Mesothelial cell of epicardium (in vitro differentiated cells): ENCODE measurements around the gene RABGGTB. TPM values are rescaled to one million over a fixed set of nuclear protein-coding genes. Genes with fewer than 3 reads are reported as not detected.
"Not testable (repeated sequence)": the region's sequence is repeated elsewhere in the genome, so short reads cannot be mapped to it uniquely, and the experiment has no call there.

ENCODE experiments used
- DNase-seq, 2 experiments: peaks; one replicate each; pipeline ENCODE4 v3.0.0; 2021; ENCODE audit warnings: low spot score in 2 of 2; ENCODE audit not compliant: unreplicated experiment in 2 of 2
- H3K27ac Mint-ChIP-seq: 2 replicates; pipeline ENCODE4 v1.8.0; 2021; ENCODE audit warnings: mixed read lengths
- H3K27me3 Mint-ChIP-seq: 2 replicates; pipeline ENCODE4 v1.8.0; 2021; ENCODE audit warnings: low read depth, mixed read lengths
- H3K36me3 Mint-ChIP-seq: 2 replicates; pipeline ENCODE4 v1.8.0; 2021; ENCODE audit warnings: mixed read lengths
- H3K4me1 Mint-ChIP-seq: 2 replicates; pipeline ENCODE4 v1.8.0; 2021; ENCODE audit warnings: mixed read lengths
- H3K4me3 Mint-ChIP-seq: 2 replicates; pipeline ENCODE4 v1.8.0; 2021; ENCODE audit warnings: mild to moderate bottlenecking, moderate library complexity, mixed read lengths
- H3K9me3 Mint-ChIP-seq: 2 replicates; pipeline ENCODE4 v1.8.0; 2021; ENCODE audit warnings: mixed read lengths
- total RNA-seq: library from RNA; stranded (reverse); gene quantifications from 3 replicates; pipeline ENCODE4 v1.2.1, GENCODE V29; 2021
- TF ChIP-seq, protein P1 (sequence below): fragments of 200-600 bp; sonication (generic); IDR thresholded peaks from one replicate; pipeline ENCODE4 v1.5.0; 2021; ENCODE audit warnings: antibody characterized with exemption; ENCODE audit not compliant: unreplicated experiment

The RABGGTB gene
- 80.6 to 88.9 TPM (median 85.9 TPM) in 3 replicates for total RNA-seq

DNA sequence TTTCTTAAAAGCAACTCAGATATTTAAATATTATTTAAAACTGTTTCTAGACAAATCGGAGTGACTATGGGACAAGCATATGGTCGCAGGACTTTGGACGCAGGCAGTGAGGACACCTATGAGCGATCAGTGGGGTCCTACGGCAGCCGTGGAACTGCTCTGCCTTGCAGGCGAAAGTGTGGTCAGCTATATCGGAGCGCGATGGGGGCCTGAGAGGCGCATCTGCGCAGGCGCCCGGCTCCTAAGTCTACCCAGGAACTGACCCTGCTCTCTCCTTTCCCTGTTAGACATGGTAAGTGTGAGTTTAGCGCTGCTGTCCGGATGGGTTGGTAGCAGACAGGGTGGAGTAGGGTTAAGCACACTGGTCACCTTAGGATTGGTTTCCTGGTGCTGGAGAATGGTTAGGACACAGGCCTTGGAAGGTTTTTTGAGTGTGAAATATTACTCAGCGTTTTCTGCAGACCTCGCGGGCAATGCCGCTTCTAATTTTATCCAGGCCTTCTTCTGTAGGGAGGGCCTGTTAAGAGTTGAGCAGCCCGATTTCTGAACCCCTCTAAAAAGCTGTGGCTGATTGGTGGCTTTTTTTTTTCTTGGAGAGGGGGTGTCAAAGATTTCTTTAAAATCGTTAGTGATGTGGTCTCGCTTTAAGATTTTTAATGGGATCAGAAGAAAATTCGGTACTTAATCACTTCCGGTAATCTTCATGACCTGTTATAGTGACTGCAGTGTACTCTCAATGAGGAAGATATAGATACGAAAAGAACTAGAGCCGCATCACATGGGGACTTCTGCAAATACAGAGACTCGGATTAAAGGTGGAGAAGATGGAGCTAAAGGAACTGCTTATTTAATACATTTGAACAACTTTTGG is at the start of gene RABGGTB:
Gene RABGGTB (plus strand): TSS at position 274 of the 871 bp plus-strand sequence. CDS start 16 bp downstream, at position 290.
- H3K4me1 Mint-ChIP-seq = peaks cover 47% of the 10 kb centered on the region
- DNase-seq = peak; percentile 81 to 93
- H3K4me3 Mint-ChIP-seq = peak within 1 kb of the TSS; percentile 97
- H3K36me3 Mint-ChIP-seq = peaks cover 4% of the 10 kb centered on the region
- H3K27ac Mint-ChIP-seq = peak within 1 kb of the TSS; percentile 98
- peaks cover 3% of the 10 kb centered on the region for H3K27me3 Mint-ChIP-seq
- peaks cover 7% of the 10 kb centered on the region for H3K9me3 Mint-ChIP-seq
- TF ChIP-seq, protein P1, sequence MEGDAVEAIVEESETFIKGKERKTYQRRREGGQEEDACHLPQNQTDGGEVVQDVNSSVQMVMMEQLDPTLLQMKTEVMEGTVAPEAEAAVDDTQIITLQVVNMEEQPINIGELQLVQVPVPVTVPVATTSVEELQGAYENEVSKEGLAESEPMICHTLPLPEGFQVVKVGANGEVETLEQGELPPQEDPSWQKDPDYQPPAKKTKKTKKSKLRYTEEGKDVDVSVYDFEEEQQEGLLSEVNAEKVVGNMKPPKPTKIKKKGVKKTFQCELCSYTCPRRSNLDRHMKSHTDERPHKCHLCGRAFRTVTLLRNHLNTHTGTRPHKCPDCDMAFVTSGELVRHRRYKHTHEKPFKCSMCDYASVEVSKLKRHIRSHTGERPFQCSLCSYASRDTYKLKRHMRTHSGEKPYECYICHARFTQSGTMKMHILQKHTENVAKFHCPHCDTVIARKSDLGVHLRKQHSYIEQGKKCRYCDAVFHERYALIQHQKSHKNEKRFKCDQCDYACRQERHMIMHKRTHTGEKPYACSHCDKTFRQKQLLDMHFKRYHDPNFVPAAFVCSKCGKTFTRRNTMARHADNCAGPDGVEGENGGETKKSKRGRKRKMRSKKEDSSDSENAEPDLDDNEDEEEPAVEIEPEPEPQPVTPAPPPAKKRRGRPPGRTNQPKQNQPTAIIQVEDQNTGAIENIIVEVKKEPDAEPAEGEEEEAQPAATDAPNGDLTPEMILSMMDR = no peak

DNA sequence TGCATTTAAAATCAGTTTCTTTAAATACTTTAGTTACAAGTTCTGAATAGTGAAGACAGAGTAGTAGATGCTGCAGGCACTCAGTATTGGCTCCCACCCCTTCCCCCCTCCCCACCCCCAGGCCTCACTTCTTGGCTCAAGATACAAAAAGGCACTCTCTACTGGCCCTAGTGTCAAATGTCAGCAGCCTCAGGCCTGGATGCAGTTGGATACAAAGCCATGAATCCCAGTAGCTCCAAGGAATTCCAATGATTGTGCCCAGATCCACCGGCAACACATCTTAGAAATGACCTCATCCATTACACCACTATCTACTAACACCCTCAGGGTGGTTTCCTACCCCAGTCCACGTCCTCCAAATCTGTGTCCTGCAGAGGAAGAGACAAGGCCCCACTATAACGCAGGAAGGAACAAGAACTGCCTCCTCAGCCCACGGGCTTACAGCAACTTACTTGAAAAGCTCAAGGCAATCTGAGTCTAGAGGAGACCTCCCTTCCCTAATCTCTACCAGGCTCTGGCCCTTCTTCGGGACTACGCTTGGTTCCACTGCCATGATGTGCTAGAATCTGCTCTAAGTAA is 43.9 kb upstream of the RABGGTB start:
- H3K36me3 Mint-ChIP-seq = peaks cover 10% of the 10 kb centered on the region
- no peaks in the 10 kb centered on the region for H3K27me3 Mint-ChIP-seq
- no peaks in the 10 kb centered on the region for H3K4me1 Mint-ChIP-seq
- H3K4me3 Mint-ChIP-seq = no peak overlapping the region
- TF ChIP-seq, protein P1 = no peak
- DNase-seq = no peak
- H3K27ac Mint-ChIP-seq = no peak overlapping the region
- H3K9me3 Mint-ChIP-seq = no peaks in the 10 kb centered on the region

DNA sequence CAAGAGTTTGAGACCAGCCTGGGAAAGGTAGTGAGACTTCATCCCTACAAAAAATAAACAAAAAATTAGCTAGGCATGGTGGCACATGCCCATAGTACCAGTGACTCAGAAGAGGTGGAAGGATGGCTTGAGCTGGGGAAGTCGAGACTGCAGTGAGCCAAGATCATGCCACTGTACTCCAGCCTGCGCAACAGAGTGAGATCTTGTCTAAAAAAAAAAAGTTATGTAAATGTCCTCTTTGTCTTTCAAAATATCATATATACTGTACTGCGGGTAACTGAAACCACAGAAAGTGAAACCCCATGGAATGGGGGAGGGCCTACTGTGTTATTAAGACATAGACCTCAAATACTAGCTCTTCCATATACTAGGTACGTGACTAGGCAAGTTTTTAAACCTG is 40.8 kb upstream of the RABGGTB start:
- TF ChIP-seq, protein P1 = no peak
- Mint-ChIP-seq H3K9me3 (no peaks in the 10 kb centered on the region), H3K27ac (no peak overlapping the region), H3K4me3 (no peak overlapping the region), H3K36me3 (peaks cover 14% of the 10 kb centered on the region), H3K27me3 (no peaks in the 10 kb centered on the region), H3K4me1 (no peaks in the 10 kb centered on the region)
- no peak for DNase-seq

DNA sequence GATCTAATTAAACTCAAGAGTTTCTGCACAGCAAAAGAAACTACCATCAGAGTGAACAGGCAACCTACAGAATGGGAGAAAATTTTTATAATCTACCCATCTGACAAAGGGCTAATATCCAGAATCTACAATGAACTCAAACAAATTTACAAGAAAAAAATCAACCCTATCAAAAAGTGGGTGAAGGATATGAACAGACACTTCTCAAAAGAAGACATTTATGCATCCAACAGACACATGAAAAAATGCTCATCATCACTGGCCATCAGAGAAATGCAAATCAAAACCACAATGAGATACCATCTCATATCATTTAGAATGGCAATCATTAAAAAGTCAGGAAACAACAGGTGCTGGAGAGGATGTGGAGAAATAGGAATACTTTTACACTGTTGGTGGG is 28.8 kb upstream of the RABGGTB start:
- H3K4me3 Mint-ChIP-seq, H3K4me1 Mint-ChIP-seq, DNase-seq, H3K27me3 Mint-ChIP-seq, H3K27ac Mint-ChIP-seq: not testable (repeated sequence)
- Mint-ChIP-seq H3K36me3 (peaks cover 59% of the 10 kb centered on the region), H3K9me3 (peaks cover 37% of the 10 kb centered on the region)

DNA sequence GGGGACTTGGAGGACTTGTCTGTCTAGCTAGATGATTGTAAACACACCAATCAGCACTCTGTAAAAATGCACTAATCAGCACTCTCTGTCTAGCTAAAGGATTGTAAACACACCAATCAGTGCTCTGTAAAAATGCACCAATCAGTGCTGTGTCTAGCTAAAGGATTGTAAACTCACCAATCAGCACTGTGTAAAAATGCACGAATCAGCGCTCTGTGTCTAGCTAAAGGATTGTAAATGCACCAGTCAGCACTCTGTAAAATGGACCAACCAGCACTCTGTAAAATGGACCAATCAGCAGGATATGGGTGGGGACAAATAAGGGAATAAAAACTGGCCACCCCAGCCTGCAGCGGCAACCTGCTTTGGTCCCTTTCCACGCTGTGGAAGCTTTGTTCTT is 27.5 kb upstream of the RABGGTB start:
- Mint-ChIP-seq H3K36me3 (peaks cover 47% of the 10 kb centered on the region), H3K9me3 (peaks cover 37% of the 10 kb centered on the region)
- not testable (repeated sequence) for H3K27me3 Mint-ChIP-seq, DNase-seq, H3K27ac Mint-ChIP-seq, H3K4me3 Mint-ChIP-seq, H3K4me1 Mint-ChIP-seq

DNA sequence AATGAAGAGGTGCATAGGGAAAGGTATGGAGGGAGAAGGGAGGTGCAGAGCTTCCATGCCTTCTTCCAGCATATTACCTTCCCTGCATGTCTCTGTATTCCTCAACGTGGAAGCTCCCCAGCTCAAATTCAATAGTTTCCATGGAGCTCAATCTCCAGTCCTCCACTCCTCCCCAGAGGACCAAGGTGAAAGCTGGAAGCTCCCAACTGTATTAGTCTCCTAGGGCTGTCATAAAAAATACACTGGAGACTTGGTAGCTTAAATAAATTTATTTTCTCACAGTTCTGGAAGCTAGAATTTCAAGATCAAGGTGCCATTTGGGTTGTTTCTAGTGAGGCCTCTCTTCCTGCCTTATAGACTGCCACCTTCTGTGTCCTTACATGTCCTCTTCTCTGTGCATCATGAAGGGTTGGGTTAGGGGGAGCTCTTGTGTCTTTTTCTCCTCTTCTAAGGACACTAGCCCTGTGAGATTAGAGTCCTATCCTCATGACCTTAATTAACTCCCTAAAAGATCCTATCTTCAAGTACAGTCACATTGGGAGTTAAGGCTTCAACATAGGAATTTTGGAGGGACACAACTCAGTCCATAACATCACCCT is 21.9 kb upstream of the RABGGTB start:
- Mint-ChIP-seq H3K4me1 (no peaks in the 10 kb centered on the region), H3K9me3 (peaks cover 2% of the 10 kb centered on the region), H3K4me3 (no peak overlapping the region), H3K36me3 (peaks cover 4% of the 10 kb centered on the region), H3K27ac (no peak overlapping the region), H3K27me3 (no peaks in the 10 kb centered on the region)
- TF ChIP-seq, protein P1 = no peak
- no peak for DNase-seq
